ENCODE results near the gene SPHK2. TPM values are rescaled to one million over a fixed set of nuclear protein-coding genes. Genes with fewer than 3 reads are reported as not detected.

The SPHK2 gene
- total and polyA plus RNA-seq, 2 experiments from 2014 or later: 18.3 to 50.3 TPM

DNA sequence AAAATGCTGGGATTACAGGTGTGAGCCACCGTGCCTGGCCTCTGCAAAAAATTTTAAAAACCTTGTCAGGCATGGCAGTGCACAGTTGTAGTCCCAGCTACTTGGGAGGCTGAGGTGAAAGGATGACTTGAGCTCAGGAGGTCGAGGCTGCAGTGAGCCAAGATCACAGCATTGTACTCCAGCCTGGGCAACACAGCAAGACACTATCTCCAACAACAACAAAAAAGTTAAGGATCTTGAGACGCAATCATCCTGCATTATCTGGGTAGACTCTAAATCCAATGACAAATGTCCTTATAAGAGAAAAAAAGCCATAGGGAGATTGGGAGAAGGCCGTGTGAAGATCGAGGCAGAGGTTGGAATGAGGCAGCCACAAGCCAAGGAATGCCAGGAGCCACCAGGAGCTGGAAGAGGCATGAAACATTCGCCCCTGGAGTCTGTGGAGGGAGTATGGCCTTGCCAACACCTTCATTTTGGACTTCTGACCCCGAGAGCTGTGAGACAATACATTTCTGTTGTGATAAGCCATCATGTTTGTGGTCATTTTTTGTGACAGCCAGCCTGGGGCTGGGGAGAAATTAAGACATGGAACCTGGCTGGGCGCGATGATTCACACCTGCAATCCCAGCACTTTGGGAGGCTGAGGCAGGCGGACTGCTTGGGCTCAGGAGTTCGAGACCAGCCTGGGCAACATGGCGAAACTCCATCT is 31.8 kb downstream of the SPHK2 start (continued):
- TF ChIP-seq JUNB (IDR thresholded peaks at IDR 0.05; ENCODE audit: unreplicated experiment) (no peak), EZH2phosphoT487 (IDR thresholded peaks at IDR 0.05; ENCODE audit: unreplicated experiment) (no peak), ZNF114 (CRISPR knock-in tag; IDR thresholded peaks at IDR 0.05) (no peak)
- TF ChIP-seq, protein P1, sequence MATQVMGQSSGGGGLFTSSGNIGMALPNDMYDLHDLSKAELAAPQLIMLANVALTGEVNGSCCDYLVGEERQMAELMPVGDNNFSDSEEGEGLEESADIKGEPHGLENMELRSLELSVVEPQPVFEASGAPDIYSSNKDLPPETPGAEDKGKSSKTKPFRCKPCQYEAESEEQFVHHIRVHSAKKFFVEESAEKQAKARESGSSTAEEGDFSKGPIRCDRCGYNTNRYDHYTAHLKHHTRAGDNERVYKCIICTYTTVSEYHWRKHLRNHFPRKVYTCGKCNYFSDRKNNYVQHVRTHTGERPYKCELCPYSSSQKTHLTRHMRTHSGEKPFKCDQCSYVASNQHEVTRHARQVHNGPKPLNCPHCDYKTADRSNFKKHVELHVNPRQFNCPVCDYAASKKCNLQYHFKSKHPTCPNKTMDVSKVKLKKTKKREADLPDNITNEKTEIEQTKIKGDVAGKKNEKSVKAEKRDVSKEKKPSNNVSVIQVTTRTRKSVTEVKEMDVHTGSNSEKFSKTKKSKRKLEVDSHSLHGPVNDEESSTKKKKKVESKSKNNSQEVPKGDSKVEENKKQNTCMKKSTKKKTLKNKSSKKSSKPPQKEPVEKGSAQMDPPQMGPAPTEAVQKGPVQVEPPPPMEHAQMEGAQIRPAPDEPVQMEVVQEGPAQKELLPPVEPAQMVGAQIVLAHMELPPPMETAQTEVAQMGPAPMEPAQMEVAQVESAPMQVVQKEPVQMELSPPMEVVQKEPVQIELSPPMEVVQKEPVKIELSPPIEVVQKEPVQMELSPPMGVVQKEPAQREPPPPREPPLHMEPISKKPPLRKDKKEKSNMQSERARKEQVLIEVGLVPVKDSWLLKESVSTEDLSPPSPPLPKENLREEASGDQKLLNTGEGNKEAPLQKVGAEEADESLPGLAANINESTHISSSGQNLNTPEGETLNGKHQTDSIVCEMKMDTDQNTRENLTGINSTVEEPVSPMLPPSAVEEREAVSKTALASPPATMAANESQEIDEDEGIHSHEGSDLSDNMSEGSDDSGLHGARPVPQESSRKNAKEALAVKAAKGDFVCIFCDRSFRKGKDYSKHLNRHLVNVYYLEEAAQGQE (IDR thresholded peaks at IDR 0.05; ENCODE audit: unreplicated experiment): no peak

DNA sequence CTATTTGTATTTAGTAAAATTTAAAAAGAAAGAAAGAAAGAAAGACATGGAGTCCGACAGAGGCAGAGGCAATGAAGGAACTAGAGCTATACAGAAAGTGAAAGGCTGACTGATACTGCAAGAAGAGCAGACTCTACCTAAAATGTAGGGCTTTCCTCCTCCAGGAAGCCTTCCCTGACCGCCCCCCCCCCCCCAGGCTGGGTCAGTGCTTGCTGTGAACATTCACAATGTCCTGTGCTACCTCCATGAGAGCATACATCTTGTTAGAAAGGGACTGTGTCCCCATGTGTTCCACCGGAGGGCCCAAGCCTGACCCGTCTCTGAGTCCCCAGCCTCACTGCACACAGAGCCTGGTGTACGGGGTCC is 32.4 kb downstream of the SPHK2 start:
- no peaks in the 10 kb centered on the region for H3K4me1 ChIP-seq (ENCODE audit: insufficient read depth)
- ATAC-seq (no peak), DNase-seq (ENCODE audit: low spot score) (no peak)
- H3K4me3 Mint-ChIP-seq: no peak overlapping the region
- H3K9me3 Mint-ChIP-seq: peaks cover 3% of the 10 kb centered on the region; the same call in 1 of the 3 replicates
- peaks cover 11% of the 10 kb centered on the region for H3K4me1 Mint-ChIP-seq
- H3K36me3 ChIP-seq (ENCODE audit: insufficient read depth): no peaks in the 10 kb centered on the region
- H2AFZ ChIP-seq: peak overlapping the region; percentile 52; the same call in 1 of the 2 replicates
- no peak overlapping the region for H3K27ac Mint-ChIP-seq
- H3K4me3 ChIP-seq: no peak overlapping the region
- no peak overlapping the region for H3K4me2 ChIP-seq
- H3K36me3 Mint-ChIP-seq (ENCODE audit: low read depth): no peaks in the 10 kb centered on the region; the same call in 1 of the 3 replicates
- peaks cover 9% of the 10 kb centered on the region for H3K27me3 Mint-ChIP-seq (ENCODE audit: insufficient read depth, low read depth, poor library complexity)
- no peaks in the 10 kb centered on the region for H3K27me3 ChIP-seq (ENCODE audit: insufficient read depth)
- no peak overlapping the region for H3K27ac ChIP-seq (ENCODE audit: low read depth)
- 0 out of 2 replicates have a peak, but pooled peaks cover 2% of the 10 kb centered on the region for H3F3A ChIP-seq (replicated peaks; ENCODE audit: low read depth)
- H3K79me2 ChIP-seq (replicated peaks; ENCODE audit: insufficient read depth): no peaks in the 10 kb centered on the region
- no peaks in the 10 kb centered on the region for H3K9me2 ChIP-seq (ENCODE audit: insufficient read depth)
- no peaks in the 10 kb centered on the region for H4K20me1 ChIP-seq (replicated peaks; ENCODE audit: insufficient read depth)
- TF ChIP-seq ZNF331 (CRISPR knock-in tag; IDR thresholded peaks at IDR 0.05; ENCODE audit: low read depth): no peak
- TF ChIP-seq, protein P2, sequence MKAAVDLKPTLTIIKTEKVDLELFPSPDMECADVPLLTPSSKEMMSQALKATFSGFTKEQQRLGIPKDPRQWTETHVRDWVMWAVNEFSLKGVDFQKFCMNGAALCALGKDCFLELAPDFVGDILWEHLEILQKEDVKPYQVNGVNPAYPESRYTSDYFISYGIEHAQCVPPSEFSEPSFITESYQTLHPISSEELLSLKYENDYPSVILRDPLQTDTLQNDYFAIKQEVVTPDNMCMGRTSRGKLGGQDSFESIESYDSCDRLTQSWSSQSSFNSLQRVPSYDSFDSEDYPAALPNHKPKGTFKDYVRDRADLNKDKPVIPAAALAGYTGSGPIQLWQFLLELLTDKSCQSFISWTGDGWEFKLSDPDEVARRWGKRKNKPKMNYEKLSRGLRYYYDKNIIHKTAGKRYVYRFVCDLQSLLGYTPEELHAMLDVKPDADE (IDR thresholded peaks at IDR 0.05): no peak
- TF ChIP-seq, protein P3, sequence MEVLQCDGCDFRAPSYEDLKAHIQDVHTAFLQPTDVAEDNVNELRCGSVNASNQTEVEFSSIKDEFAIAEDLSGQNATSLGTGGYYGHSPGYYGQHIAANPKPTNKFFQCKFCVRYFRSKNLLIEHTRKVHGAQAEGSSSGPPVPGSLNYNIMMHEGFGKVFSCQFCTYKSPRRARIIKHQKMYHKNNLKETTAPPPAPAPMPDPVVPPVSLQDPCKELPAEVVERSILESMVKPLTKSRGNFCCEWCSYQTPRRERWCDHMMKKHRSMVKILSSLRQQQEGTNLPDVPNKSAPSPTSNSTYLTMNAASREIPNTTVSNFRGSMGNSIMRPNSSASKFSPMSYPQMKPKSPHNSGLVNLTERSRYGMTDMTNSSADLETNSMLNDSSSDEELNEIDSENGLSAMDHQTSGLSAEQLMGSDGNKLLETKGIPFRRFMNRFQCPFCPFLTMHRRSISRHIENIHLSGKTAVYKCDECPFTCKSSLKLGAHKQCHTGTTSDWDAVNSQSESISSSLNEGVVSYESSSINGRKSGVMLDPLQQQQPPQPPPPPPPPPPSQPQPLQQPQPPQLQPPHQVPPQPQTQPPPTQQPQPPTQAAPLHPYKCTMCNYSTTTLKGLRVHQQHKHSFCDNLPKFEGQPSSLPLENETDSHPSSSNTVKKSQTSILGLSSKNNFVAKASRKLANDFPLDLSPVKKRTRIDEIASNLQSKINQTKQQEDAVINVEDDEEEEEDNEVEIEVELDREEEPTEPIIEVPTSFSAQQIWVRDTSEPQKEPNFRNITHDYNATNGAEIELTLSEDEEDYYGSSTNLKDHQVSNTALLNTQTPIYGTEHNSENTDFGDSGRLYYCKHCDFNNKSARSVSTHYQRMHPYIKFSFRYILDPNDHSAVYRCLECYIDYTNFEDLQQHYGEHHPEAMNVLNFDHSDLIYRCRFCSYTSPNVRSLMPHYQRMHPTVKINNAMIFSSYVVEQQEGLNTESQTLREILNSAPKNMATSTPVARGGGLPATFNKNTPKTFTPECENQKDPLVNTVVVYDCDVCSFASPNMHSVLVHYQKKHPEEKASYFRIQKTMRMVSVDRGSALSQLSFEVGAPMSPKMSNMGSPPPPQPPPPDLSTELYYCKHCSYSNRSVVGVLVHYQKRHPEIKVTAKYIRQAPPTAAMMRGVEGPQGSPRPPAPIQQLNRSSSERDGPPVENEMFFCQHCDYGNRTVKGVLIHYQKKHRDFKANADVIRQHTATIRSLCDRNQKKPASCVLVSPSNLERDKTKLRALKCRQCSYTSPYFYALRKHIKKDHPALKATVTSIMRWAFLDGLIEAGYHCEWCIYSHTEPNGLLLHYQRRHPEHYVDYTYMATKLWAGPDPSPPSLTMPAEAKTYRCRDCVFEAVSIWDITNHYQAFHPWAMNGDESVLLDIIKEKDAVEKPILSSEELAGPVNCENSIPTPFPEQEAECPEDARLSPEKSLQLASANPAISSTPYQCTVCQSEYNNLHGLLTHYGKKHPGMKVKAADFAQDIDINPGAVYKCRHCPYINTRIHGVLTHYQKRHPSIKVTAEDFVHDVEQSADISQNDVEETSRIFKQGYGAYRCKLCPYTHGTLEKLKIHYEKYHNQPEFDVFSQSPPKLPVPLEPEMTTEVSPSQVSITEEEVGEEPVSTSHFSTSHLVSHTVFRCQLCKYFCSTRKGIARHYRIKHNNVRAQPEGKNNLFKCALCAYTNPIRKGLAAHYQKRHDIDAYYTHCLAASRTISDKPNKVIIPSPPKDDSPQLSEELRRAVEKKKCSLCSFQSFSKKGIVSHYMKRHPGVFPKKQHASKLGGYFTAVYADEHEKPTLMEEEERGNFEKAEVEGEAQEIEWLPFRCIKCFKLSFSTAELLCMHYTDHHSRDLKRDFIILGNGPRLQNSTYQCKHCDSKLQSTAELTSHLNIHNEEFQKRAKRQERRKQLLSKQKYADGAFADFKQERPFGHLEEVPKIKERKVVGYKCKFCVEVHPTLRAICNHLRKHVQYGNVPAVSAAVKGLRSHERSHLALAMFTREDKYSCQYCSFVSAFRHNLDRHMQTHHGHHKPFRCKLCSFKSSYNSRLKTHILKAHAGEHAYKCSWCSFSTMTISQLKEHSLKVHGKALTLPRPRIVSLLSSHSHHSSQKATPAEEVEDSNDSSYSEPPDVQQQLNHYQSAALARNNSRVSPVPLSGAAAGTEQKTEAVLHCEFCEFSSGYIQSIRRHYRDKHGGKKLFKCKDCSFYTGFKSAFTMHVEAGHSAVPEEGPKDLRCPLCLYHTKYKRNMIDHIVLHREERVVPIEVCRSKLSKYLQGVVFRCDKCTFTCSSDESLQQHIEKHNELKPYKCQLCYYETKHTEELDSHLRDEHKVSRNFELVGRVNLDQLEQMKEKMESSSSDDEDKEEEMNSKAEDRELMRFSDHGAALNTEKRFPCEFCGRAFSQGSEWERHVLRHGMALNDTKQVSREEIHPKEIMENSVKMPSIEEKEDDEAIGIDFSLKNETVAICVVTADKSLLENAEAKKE (CRISPR knock-in tag; IDR thresholded peaks at IDR 0.05): no peak
- TF ChIP-seq, protein P1 (IDR thresholded peaks at IDR 0.05; ENCODE audit: unreplicated experiment): no peak
- no peak for TF ChIP-seq ZNF114 (CRISPR knock-in tag; IDR thresholded peaks at IDR 0.05)
- no peak for TF ChIP-seq STAT1 (IDR thresholded peaks at IDR 0.05; ENCODE audit: unreplicated experiment)
- TF ChIP-seq CREB1 (CRISPR knock-in tag; IDR thresholded peaks at IDR 0.05; ENCODE audit: low read depth): no peak

All from GM23338 (cell line).